A549 (cell line): ENCODE data around the gene NYAP1. TPM values are rescaled to one million over a fixed set of nuclear protein-coding genes. Genes with fewer than 3 reads are reported as not detected.
"Not testable (repeated sequence)": the region's sequence is repeated elsewhere in the genome, so short reads cannot be mapped to it uniquely, and the experiment has no call there.

Experiments
- ATAC-seq, 2 experiments: fragments of 200-7000 bp in 1 of 2; fragments of >200 bp in 1 of 2; cut with Nextera tagmentation in 1 of 2; cut with Tn5 transposase in 1 of 2; 3 replicates each; pipeline versions ENCODE4 v1.8.0 to v1.9.1; 2018 to 2020; ENCODE audit warnings: mild to moderate bottlenecking in 1 of 2, moderate library complexity in 1 of 2
- CTCF ChIA-PET: fragments of 300-600 bp; sonication (Branson Sonifier 250); formaldehyde crosslinking; extraction: SDS; loops from one replicate; lab custom pipeline; 2021; ENCODE audit warnings: antibody characterized with exemption, inconsistent platforms; lab: Yijun Ruan, JAX
- POLR2A ChIA-PET: fragments of 350-600 bp; formaldehyde crosslinking; extraction: SDS; loops from one replicate; lab custom pipeline; 2021; ENCODE audit warnings: antibody characterized with exemption, inconsistent platforms; lab: Yijun Ruan, JAX
- DNase-seq, 2 experiments: peaks; one replicate each; pipeline versions ENCODE4 v3.0.0 to v3.0.0-alpha.2; 2011 to 2016; ENCODE audit warnings: low read depth in 1 of 2, low spot score in 1 of 2
- FAIRE-seq: peaks from 2 replicates; lab custom pipeline; 2011; peaks lifted over from hg19 to GRCh38; lab: Jason Lieb, UNC
- H3K27ac ChIP-seq, 2 experiments: fragments of >200 bp; sonication (Bioruptor Twin); formaldehyde crosslinking; 3 replicates each; pipeline ENCODE4 v1.5.1; 2016 to 2017
- H3K4me1 ChIP-seq: fragments of >200 bp; sonication (Bioruptor Twin); formaldehyde crosslinking; 3 replicates; pipeline ENCODE4 v1.6.1; 2016
- H3K4me2 ChIP-seq: fragments of >200 bp; sonication (Bioruptor Twin); formaldehyde crosslinking; 3 replicates; pipeline ENCODE4 v1.6.1; 2016
- H3K4me3 ChIP-seq: fragments of >200 bp; sonication (Bioruptor Twin); formaldehyde crosslinking; 3 replicates; pipeline ENCODE4 v1.5.1; 2016
- H3K9me3 ChIP-seq: fragments of >200 bp; sonication (Bioruptor Twin); formaldehyde crosslinking; 3 replicates; pipeline ENCODE4 v1.6.1; 2016
- EHMT2 ChIP-seq: fragments of 200-600 bp; sonication (generic); IDR thresholded peaks from 2 replicates; pipeline ENCODE4 v1.6.1; 2016; ENCODE audit warnings: antibody characterized with exemption, low read depth, mild to moderate bottlenecking, moderate library complexity
- FOSB ChIP-seq: fragments of 250-450 bp; sonication (Bioruptor Pico); IDR thresholded peaks from 2 replicates; pipeline ENCODE4 v1.5.0; 2020; ENCODE audit warnings: mild to moderate bottlenecking, moderate library complexity
- FOSL2 ChIP-seq, 2 experiments: fragments of 450-650 bp in 1 of 2; fragments of >200 bp in 1 of 2; sonication (Bioruptor Twin) in 1 of 2; formaldehyde crosslinking; IDR thresholded peaks; 2 replicates each; pipeline versions ENCODE4 v1.5.0 to v1.6.1; 2016 to 2020; ENCODE audit warnings: mild to moderate bottlenecking in 1 of 2, moderate library complexity in 1 of 2
- HMGXB4 ChIP-seq: fragments of 250-450 bp; sonication (Bioruptor Pico); IDR thresholded peaks from 2 replicates; pipeline ENCODE4 v1.5.0; 2021; ENCODE audit warnings: mild to moderate bottlenecking, moderate library complexity, borderline replicate concordance
- HOXB5 ChIP-seq: fragments of 250-450 bp; sonication (Bioruptor Pico); IDR thresholded peaks from 2 replicates; pipeline ENCODE4 v1.5.0; 2020; ENCODE audit warnings: mild to moderate bottlenecking, moderate library complexity
- JUN ChIP-seq, 2 experiments: fragments of >200 bp; sonication (Bioruptor Twin); formaldehyde crosslinking; IDR thresholded peaks; 2 replicates in 1 of 2; 3 replicates in 1 of 2; pipeline ENCODE4 v1.6.1; 2016 to 2017
- MAFK ChIP-seq: fragments of 450-650 bp; IDR thresholded peaks from 2 replicates; pipeline ENCODE4 v1.6.1; 2014; ENCODE audit not compliant: partially characterized antibody
- PBX3 ChIP-seq: IDR thresholded peaks from 2 replicates; pipeline ENCODE4 v1.6.1; 2012
- POLR2AphosphoS2 ChIP-seq: conservative IDR thresholded peaks from 2 replicates; pipeline ENCODE4 v1.6.1; 2012; ENCODE audit warnings: low read length, improper control_type of control experiment, inconsistent platforms
- RARB ChIP-seq: fragments of 250-450 bp; sonication (Bioruptor Pico); IDR thresholded peaks from 2 replicates; pipeline ENCODE4 v1.8.0; 2021; ENCODE audit warnings: mild to moderate bottlenecking, moderate library complexity
- RFX5 ChIP-seq: fragments of 450-650 bp; IDR thresholded peaks from 2 replicates; pipeline ENCODE4 v1.7.1; 2014; ENCODE audit warnings: antibody characterized with exemption, mild to moderate bottlenecking, moderate library complexity
- SREBF2 ChIP-seq: fragments of 450-650 bp; IDR thresholded peaks from 2 replicates; pipeline ENCODE4 v1.6.1; 2014; ENCODE audit warnings: mild to moderate bottlenecking, moderate library complexity
- TFCP2L1 ChIP-seq: fragments of 250-450 bp; sonication (Bioruptor Pico); IDR thresholded peaks from 2 replicates; pipeline ENCODE4 v1.5.0; 2021; ENCODE audit warnings: mild to moderate bottlenecking
- TP53 ChIP-seq: fragments of 250-450 bp; sonication (Bioruptor Pico); IDR thresholded peaks from 2 replicates; pipeline ENCODE4 v1.5.0; 2021; ENCODE audit warnings: mild to moderate bottlenecking, moderate library complexity
- ZC3H11A ChIP-seq: fragments of 450-650 bp; IDR thresholded peaks from 2 replicates; pipeline ENCODE4 v1.6.1; 2014; ENCODE audit warnings: antibody characterized with exemption, mild to moderate bottlenecking
- ZNF302 ChIP-seq: fragments of 250-450 bp; sonication (Bioruptor Pico); IDR thresholded peaks from 2 replicates; pipeline ENCODE4 v1.9.0; 2021; ENCODE audit warnings: inconsistent platforms, mild to moderate bottlenecking, moderate library complexity
- WGBS: methylation state at CpG from one replicate; pipeline ENCODE4 v1.1.6; 2017; ENCODE audit errors: missing lambda C conversion rate; 5-methylcytosine and 5-hydroxymethylcytosine counted together
- polyA plus RNA-seq, 4 experiments: library from polyadenylated mRNA; depleted of rRNA in 3 of 4; stranded (reverse); fragments of >200 nt; fragmentation: RNase III in 1 of 4; extraction: RNeasy Plus Mini Kit Qiagen cat#74134 plus additional on column Dnase treatment in 1 of 4; gene quantifications; 2 replicates in 3 of 4; 3 replicates in 1 of 4; pipeline ENCODE4 v1.2.3, GENCODE V29; 2011 to 2017

Gene NYAP1
- polyA plus RNA-seq, 2 of the 4 experiments (the other 2 are of a cell fraction) = 0.47 to 3.1 TPM

GRCh38 chr7:100492738-100493475 is 9.2 kb downstream of the NYAP1 start:
- DNase-seq (no peak), ATAC-seq (no peak), FAIRE-seq (no peak)
- Histone ChIP-seq H3K9me3 (no peaks in the 10 kb centered on the region), H3K27ac (no peak overlapping the region), H3K4me1 (no peaks in the 10 kb centered on the region), H3K4me3 (no peak overlapping the region), H3K4me2 (no peak overlapping the region)
- WGBS = 76% methylated on average over 5 of the region's 5 CpGs
- ChIA-PET CTCF (interaction anchor here (0.6 to 2.5 kb wide), 4 partner anchors 10 to 71 kb away, joined by 5 to 12 read pairs (median 6); no protein-coding TSS in a partner anchor), POLR2A (no interaction called here)
- no peak for TF ChIP-seq RARB (CRISPR knock-in tag)
- no peak for TF ChIP-seq POLR2AphosphoS2
- TF ChIP-seq EHMT2 = no peak
- TF ChIP-seq RFX5 = no peak

- no peak overlapping the region for H3K4me3 ChIP-seq
- no peaks in the 10 kb centered on the region for H3K9me3 ChIP-seq
- H3K4me2 ChIP-seq = no peak overlapping the region
- ChIA-PET POLR2A (no interaction called here), CTCF (interaction anchor here (0.9 to 2.5 kb wide), 5 partner anchors 11 to 93 kb away, joined by 3 to 12 read pairs (median 5); partner anchors contain the start of genes FBXO24 and TSC22D4)
- TF ChIP-seq ZC3H11A (no peak), PBX3 (no peak), TP53 (CRISPR knock-in tag) (no peak)
- ATAC-seq = no peak
- no peak for DNase-seq
- WGBS = 86% methylated on average over 35 of the region's 56 CpGs
- no peak overlapping the region for H3K27ac ChIP-seq
- FAIRE-seq = no peak
- H3K4me1 ChIP-seq = no peaks in the 10 kb centered on the region
These were observed 9.9 kb downstream of the NYAP1 start for GRCh38 chr7:100493476-100494264.

GRCh38 chr7:100496509-100496908 is 12.8 kb downstream of the NYAP1 start:
- Histone ChIP-seq H3K4me1 (no peaks in the 10 kb centered on the region), H3K9me3 (no peaks in the 10 kb centered on the region), H3K27ac (no peak overlapping the region), H3K4me2 (no peak overlapping the region), H3K4me3 (no peak overlapping the region)
- DNase-seq = no peak
- ChIA-PET CTCF (interaction anchor here (0.9 to 3.2 kb wide), 5 partner anchors 10 to 66 kb away, joined by 3 to 19 read pairs (median 7); partner anchors contain the start of gene NYAP1), POLR2A (interaction anchor here (1.5 kb wide), 1 partner anchor 90 kb away, joined by 4 read pairs; the partner anchor contains the start of genes FBXO24 and LRCH4)
- TF ChIP-seq RFX5 (no peak), TFCP2L1 (CRISPR knock-in tag) (no peak), FOSB (CRISPR knock-in tag) (no peak), JUN (IDR thresholded peaks at IDR 0.05) (no peak), FOSL2 (IDR thresholded peaks at IDR 0.05) (no peak), FOSL2 (CRISPR knock-in tag; IDR thresholded peaks at IDR 0.05) (no peak), ZNF302 (CRISPR knock-in tag) (no peak), HMGXB4 (CRISPR knock-in tag) (no peak), HOXB5 (no peak), SREBF2 (no peak), MAFK (no peak)
- 63% methylated on average over 6 of the region's 6 CpGs for whole genome bisulfite sequencing
- ATAC-seq = no peak
- no peak for FAIRE-seq

- H3K27ac ChIP-seq, ATAC-seq, FAIRE-seq, H3K9me3 ChIP-seq, DNase-seq, POLR2A ChIA-PET, H3K4me2 ChIP-seq, H3K4me3 ChIP-seq: not testable (repeated sequence)
- 79% methylated on average over 2 of the region's 2 CpGs for WGBS
- CTCF ChIA-PET = interaction anchor here (0.6 to 1.7 kb wide), 4 partner anchors 31 to 618 kb away, joined by 3 to 4 read pairs (median 4); no protein-coding TSS in a partner anchor
- peaks cover 24% of the 10 kb centered on the region for H3K4me1 ChIP-seq
These were observed 17.0 kb downstream of the NYAP1 start for GRCh38 chr7:100500743-100501142.

- Histone ChIP-seq H3K4me2 (peak overlapping the region; percentile 57), H3K27ac (peak overlapping the region; percentile 74 to 78), H3K4me1 (peaks cover 24% of the 10 kb centered on the region)
- H3K4me3 ChIP-seq, H3K9me3 ChIP-seq, POLR2A ChIA-PET, FAIRE-seq, DNase-seq: not testable (repeated sequence)
- CTCF ChIA-PET = interaction anchor here (0.6 to 1.7 kb wide), 3 partner anchors 15 to 1488 kb away, joined by 3 to 4 read pairs (median 4); no protein-coding TSS in a partner anchor
- WGBS = 89% methylated on average over 3 of the region's 3 CpGs
- peak in 1 of 2 experiments; percentile 49; a peak in 3 of 6 replicates for ATAC-seq
These were observed 20.3 kb downstream of the NYAP1 start for GRCh38 chr7:100504031-100504430.
